Measurements from ENCODE around the gene USB1.
"Not testable (repeated sequence)": the region's sequence is repeated elsewhere in the genome, so short reads cannot be mapped to it uniquely, and the experiment has no call there.

The USB1 gene

GRCh38 chr16:57996406-57997175, 4.6 kb upstream of the USB1 start:
- DNase-seq, result no peak

- DNase-seq, result no peak
Observed at GRCh38 chr16:57997176-57997527, 4.1 kb upstream of the USB1 start.

GRCh38 chr16:57997528-57998265, 3.5 kb upstream of the USB1 start:
- no peak for DNase-seq

- peak; percentile 90 for DNase-seq
Observed at GRCh38 chr16:57998486-57998885, 2.7 kb upstream of the USB1 start.

GRCh38 chr16:57998992-57999365, 2.2 kb upstream of the USB1 start:
- peak; percentile 56 for DNase-seq

GRCh38 chr16:57999366-57999970, 1.7 kb upstream of the USB1 start:
- peak; percentile 56 for DNase-seq

GRCh38 chr16:57999971-58000705, 1.1 kb upstream of the USB1 start, which contains the start of gene ZNF319:
TSS of gene ZNF319 (minus strand) at chr16:58000672. CDS start at chr16:57998265, 2,407 bp downstream.
- DNase-seq, result no peak

- no peak for DNase-seq
Observed at GRCh38 chr16:58001781-58002415, 691 bp downstream of the USB1 start.

GRCh38 chr16:58002416-58002800, 1.2 kb downstream of the USB1 start:
- no peak for DNase-seq

- no peak for DNase-seq
Observed at GRCh38 chr16:58002936-58003335, 1.7 kb downstream of the USB1 start.

GRCh38 chr16:58004736-58005135, 3.5 kb downstream of the USB1 start:
- DNase-seq, result not testable (repeated sequence)

- no peak for DNase-seq
Observed at GRCh38 chr16:58009856-58010416, 8.7 kb downstream of the USB1 start.

- no peak for DNase-seq
Observed at GRCh38 chr16:58010886-58011285, 9.7 kb downstream of the USB1 start.

- no peak for DNase-seq
Observed at GRCh38 chr16:58011652-58012051, 10.4 kb downstream of the USB1 start.

GRCh38 chr16:58012481-58012880, 11.3 kb downstream of the USB1 start:
- DNase-seq, result no peak

- no peak for DNase-seq
Observed at GRCh38 chr16:58013201-58013956, 12.2 kb downstream of the USB1 start.

- no peak for DNase-seq
Observed at GRCh38 chr16:58016840-58017446, 15.7 kb downstream of the USB1 start.

- no peak for DNase-seq
Observed at GRCh38 chr16:58018803-58019202, 17.6 kb downstream of the USB1 start.

- no peak for DNase-seq
Observed at GRCh38 chr16:58019866-58020538, 18.8 kb downstream of the USB1 start.
